GM19463 (cell line): ENCODE measurements around the gene ARHGAP30.

Source experiments
- ATAC-seq: cut with Tn5 transposase; IDR thresholded peaks from one replicate; pipeline ENCODE4 v1.9.1; 2021; ENCODE audit warnings: mild to moderate bottlenecking, moderate library complexity; ENCODE audit not compliant: unreplicated experiment

ARHGAP30 gene

DNA sequence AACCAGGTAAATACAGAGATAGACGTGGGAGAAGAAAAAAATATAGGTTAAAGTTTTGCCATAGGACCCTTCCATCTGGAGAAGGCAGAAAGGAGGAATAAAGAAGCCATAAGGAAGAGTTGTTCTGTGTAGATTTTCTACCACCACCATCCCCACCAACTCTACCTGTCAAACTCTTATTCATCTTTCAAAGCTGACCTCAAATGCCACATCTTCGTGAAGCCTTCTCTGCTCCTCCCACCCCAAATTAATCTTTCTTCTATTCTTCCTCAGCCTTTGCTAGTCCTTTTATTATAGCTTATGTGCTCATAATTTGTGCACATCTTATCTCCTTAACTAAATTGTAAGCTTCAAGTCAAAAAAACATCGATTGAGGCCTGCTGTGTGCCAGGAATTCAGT lies 20.9 kb upstream of the ARHGAP30 start:
- no peak for ATAC-seq

DNA sequence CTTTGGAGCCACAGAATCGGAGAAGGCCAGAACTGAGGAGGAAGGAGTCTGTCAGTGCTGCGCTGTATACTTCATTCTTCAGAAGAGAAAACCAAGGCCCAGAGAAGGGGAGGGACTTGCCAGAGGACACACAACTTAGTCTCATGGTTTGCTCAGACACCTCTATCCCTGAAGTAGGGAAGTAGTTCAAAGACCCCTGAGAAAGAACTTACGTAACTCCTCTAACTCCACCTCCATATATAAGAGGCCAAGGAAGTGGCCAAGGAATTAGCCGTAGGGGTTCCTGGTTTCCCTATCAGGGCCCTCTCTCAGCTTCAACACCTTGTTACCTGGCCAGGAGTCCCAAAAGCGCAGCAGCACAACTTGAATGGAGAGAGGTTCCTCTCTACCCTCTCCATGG lies 20.2 kb upstream of the ARHGAP30 start:
- no peak for ATAC-seq

DNA sequence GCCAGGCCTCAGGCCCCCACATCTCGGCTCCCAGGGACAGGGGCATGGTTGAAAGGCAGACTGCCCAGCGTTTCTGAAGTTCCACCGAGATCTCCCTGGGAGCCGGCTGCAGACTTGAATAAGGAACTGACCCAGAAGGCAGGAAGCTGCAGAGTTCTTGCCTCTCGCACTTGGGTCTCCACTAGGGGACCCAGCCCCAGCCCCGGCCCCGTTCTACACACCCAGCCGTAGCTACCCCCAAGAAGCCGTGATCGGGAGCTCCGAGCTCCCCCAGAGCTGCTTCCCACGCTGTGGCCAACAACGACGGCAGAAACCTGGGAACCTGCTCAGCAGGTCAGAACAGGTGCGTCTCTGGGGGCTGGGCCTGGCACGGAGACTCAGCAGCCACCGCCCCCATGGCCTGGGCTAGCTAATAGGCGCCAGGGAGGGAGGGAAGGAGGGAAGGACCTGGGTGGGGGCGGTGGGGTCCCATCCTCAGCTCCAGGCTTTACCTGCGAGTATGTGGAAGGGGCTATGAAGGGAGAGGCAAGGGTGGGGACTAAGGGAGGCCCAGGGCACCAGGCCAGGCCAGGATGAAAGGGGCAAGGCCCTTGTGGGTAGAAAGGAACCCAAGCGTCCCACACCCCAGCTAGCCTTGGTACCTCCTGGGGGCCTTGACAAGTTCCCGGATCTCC lies 19.7 kb upstream of the ARHGAP30 start, which contains the start of gene NECTIN4:
Gene NECTIN4 (minus strand): TSS at position 308 of the 674 bp plus-strand sequence. CDS start 262 bp downstream, at position 46.
- ATAC-seq: no peak

DNA sequence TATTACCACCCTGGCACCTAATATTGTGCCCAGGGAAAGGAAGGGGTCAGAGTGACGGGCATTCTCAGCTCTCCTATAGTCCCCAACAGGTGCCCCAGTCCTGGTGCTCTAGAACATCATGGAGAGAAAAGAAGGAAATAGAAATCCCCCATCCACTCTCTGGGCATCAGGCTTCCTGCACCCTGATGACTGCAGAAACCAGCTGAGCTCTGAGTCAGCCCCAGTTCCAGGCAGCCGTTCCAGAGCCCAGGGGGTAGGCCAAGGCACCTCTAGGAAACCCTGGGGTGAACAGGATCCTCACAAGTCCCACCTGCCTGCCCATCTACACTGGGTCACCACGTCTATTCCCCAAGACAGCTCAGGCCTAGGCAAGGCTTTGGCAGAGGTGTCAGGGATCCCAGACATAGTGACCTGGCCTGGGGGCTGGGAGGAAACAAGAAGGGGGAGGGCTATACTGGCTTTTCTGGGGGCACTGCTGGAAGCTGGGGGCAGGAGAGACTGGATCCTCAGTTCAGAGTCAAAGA lies 19.0 kb upstream of the ARHGAP30 start:
- ATAC-seq: no peak

DNA sequence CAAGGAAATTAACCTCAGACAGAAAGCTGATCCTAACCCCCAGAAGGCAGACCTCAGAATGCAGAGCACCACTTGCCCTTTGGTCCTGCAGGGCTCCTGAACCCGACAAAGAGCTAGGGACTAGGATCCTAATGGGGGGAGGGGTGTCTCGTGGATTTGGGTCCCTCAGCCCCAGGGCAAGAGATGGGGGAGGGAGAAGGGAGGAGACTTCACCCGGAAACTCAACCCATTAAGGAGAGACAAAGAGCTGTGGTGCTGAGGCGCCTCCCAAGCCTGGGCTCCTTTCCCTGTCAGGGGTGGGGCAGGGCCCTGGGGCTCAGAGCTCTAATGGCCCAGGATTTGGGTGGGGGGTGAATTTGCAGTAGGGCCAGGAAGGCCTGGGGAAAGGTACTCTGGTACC lies 16.8 kb upstream of the ARHGAP30 start:
- ATAC-seq: no peak

DNA sequence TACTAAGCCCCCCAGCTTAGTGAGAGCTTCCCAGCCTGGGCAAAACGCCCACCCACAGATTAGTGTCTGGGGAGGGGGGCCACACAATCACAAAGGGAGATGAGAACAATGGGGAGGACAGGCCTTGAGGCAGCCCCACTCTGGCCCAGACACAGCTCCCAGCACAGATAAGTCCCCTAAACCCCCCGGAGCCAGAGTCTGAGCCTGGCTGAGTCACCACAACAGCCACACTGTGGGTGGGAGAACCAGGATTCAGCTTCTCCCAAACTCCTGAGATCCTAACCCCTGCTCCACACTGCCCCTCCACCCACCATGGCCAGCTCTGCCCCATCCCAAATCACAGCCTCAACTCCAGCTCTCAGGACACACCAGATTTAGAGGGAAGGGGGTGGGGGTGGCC lies 15.5 kb upstream of the ARHGAP30 start:
- ATAC-seq: no peak

DNA sequence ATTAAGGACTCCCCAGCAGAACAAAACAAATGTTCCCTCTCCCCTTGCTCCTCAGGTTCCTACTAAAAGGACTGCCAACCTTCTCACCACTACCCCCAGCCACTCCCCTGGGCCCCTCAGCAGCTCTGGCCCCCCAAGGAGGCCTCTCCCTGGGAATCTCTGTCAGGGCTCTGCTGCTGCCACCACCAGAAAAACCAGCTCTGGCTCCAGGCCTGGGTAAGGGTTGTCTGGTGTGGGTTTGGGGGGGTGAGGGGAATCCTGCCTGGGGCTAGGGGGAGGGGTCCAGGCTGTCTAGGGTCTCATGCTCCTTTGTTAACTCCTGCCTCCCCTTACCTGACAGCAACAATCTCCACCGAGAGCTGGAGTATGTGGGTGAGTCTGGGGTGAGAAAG lies 14.9 kb upstream of the ARHGAP30 start:
- ATAC-seq: no peak

DNA sequence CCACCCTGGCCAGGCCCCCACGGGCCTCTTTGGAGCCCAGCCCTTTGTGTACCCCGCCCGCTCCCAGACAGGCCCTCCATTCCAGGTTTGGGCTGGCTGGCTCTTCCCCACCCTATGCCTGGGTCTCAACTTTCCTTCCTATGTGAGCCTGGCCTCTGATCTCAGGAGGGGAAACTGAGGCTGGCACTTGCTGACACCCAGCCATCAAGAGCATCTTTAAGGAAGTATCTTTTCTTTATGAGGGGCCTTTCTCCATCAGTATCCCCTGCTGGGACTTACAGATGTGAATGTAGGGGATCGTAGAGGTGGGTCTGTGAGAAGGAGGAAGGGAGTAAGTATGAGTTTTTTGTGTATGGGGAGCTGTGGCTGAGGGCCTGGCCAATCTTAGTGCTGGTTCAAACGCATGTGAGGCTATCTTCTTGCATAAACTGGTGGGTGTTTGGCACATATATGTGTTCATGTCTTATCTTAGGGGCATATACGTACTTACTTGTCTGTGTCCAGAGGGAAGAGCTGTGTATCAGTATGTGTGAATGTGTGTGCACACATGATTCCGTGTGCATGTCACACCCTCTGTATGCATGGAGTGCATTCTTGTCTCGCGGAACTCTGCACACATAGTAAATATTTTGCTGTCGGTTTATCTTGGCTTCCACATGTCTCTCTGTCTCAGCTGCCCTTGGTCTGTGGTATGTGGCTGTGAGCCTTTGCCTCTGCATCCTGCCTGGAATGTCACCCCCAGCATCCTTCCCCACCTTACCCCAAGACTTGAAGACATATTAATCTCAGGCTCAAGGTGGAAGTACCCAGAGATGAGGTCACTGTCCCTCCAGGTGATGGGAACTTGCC lies 14.3 kb upstream of the ARHGAP30 start:
- ATAC-seq: no peak

DNA sequence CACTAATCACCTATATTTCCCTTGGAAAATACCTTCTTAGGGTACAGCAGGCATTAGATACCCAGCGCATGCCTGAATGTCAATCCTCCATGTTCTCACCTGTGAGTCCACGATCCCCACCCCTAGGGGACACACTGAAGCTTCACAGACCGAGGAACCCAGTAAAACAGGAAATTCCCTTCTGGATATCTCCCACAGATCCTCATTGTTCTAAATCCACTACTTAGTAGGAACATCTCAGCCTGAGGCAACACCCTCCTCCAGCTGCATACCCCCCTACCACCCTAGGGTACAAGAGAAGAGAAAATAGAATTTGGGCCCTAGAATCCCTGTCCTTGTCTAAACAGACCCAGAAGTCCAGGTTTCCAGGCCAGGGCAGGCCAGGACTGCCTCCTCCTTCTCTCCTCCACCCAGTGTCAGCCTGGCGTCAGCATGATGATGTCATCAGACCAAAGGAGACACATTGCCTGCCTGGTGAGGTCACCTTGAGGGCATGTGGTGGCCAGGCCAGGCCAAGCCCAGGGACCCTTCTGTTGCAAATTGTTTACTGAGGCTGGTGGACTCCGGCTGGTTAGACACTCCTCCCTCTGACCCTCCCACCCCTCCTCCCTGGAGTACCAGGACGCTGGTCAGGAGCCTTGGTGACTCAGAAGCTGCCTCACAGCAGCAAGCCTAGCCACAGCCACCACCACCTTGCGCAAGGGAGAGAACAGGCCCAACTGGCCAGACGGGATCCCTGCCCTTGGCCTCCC lies 13.5 kb upstream of the ARHGAP30 start:
- no peak for ATAC-seq

DNA sequence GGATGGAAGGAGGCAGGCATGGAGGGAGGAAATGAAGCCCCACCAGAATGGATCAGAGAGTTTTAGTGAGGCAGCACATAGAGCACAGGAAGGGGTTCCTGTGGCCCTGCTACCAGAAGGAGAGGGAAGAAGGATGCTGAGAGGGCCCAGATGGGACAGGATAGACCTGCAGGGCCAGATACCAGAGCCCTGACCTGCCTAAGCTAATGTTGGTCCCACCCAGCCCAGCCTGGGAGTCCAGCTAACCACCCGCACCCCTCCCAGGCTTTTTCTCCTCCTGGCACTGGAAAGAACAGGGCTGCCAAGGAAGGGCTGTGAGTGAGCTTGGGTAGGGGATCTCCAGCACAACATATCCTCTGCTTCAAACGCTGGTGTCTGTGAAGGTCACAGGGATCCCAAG lies 12.8 kb upstream of the ARHGAP30 start:
- ATAC-seq: no peak

DNA sequence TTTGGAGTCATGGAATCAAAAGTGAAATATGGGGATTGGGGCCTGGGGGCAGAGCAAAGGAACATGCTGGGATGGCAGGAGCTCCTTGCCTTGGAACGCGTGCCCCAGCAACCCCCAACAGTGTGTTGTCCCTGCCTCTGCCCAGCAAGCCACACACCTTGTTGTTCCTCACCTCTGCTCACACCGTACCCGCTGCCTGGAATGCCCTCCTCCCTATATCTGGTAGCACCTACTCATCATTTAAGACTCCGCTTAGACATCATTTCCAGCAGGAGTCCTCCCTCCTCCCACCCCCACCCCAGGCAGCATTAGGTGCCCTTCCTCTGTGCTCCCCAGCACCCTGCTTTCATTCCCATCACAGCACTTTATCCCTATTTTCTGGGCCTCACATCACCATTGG lies 11.8 kb upstream of the ARHGAP30 start:
- ATAC-seq: no peak

DNA sequence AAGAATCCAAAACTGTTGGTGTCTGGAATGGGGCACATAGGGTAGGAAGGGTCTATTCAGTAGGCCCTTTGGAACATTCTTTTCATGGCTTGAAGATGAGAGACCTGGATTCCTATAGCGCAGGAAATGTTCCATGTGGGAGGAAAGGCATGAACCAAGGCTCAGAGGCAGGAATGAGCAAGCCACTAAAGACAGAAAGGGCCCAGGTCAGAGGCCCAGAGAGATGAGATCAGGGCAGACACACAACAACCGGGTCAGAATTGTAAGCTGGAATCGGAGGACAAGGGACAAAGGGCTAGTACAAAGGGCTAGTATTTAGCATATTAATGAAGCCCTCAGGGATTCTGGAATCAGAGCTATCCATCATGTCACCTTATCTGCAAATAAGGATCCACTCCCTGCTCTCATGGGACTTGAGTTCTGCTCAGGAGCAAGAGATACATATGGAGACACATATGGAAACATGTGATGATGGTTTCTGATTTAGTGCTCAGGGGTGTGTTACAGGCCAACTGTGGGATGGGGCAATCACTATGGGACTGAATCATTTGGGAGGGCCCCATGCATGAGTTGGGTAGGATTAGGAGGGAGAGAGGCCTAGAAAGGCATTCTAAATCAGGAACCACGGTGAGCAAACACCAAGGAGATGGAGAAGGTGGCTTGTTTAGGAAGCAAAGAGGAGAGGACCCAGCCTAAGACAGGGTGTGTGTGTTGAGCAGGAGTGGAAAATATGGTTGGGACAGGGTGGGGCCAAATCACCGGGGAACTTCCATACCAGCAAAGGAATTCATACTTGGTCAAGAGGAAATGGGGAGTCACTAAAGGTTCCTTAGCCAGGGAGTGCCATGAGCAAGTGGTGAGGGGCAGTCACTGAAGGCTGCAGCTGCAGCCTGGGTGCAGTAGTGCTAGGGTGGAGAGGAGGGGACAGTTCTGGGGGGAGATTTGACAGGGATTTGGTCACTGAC lies 11.0 kb upstream of the ARHGAP30 start:
- ATAC-seq: no peak

DNA sequence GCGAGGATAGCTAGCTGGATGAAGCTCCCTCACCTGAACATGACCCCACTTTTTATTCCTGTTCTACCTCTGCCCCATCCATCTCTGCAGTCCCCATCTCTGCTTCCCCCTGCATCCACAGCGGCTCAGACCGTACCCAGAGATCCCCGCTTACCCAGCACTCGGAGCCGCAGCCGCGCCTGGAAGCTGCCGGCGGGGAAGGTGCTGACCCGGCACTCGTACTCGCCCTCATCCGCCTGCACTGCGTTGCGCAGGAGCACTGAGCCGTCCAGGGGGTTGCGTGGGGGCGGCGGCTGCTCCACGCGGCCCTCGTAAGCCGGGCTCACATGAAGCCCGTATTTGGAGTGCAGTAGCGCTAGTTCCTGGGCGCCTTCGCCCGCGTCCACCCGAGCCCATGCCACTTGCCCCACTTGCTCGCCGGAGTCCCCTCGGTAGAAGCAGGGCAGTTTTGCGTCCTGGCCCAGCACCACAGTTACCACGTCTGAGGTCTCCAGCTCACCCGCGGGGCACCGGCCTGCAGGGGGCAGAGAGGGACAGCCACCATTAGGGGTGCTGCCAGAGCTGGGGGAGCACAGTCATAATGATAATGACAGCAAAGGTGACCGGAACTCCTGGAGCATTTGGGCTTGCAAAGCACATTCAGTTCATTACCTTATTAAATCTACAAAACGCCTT lies 9.9 kb upstream of the ARHGAP30 start:
- no peak for ATAC-seq

DNA sequence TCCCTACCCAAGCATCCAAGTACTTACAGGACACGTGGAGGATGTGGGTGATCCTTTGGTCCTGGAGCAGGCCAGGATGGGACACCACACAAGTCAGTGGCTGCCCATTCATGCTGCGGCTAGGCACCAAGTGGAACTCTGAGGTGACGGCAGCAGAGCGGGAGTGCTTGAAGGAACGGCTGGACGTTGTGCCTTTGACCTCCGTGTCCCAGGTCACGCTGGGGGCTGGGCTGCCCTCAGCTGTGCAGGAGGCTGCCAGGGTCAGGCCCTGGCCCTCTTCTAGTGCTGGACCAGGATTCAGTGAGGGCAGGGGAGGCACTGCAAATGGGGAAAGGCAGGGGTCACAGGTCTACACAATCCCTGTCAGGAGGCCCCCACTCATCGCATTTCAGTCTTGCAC lies 7.7 kb upstream of the ARHGAP30 start:
- ATAC-seq: no peak

DNA sequence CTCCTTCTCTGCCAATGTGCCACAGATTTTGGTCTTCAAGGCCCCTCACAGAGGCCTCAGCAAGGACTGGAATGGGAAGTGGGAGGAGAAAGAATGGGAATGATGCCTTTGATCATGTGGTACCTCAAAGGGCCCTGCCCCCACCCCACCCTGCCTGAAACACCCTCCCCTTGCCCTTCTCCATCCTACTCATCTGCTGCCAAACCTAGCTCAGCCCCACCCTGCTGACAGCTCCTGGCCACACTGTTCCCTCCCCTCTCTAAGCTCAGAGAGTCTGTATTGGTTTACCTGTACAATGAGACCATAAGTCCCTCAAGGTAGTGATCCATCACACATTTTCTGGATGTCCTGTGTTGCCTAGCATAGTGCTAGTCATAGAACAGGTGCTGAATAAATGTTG lies 6.7 kb upstream of the ARHGAP30 start:
- ATAC-seq: no peak

DNA sequence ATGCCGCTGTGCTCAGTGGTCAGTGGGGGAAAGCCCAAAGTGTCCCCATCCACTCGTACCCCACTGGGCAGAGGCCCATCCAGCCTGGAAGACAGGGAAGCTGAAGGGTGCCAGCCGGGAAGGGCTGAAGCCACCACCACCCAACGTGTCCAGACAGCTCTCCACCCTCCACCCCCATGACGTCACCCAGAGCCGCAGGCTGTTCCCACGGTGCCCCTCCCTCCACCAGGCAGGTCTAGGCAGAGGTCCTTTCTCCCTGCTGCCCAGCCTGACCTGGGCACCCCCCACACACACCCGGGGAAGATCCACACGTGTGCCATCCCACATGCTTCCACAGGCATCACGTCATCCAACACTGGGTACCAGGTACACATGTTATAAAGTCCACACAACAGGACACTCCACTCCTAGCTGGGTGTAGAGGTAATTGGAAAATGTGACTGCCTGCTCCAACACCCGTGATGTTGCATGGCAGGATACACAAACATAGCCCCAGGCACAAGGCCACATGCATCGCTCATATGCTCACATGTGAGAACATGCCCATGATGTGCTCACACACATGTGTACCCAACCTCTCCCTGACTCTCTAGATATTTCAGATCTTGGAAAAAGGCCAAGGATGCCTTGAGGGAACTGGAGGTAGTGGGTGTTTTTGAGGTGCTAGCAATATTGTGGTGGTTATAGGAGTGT lies 5.1 kb upstream of the ARHGAP30 start:
- no peak for ATAC-seq

DNA sequence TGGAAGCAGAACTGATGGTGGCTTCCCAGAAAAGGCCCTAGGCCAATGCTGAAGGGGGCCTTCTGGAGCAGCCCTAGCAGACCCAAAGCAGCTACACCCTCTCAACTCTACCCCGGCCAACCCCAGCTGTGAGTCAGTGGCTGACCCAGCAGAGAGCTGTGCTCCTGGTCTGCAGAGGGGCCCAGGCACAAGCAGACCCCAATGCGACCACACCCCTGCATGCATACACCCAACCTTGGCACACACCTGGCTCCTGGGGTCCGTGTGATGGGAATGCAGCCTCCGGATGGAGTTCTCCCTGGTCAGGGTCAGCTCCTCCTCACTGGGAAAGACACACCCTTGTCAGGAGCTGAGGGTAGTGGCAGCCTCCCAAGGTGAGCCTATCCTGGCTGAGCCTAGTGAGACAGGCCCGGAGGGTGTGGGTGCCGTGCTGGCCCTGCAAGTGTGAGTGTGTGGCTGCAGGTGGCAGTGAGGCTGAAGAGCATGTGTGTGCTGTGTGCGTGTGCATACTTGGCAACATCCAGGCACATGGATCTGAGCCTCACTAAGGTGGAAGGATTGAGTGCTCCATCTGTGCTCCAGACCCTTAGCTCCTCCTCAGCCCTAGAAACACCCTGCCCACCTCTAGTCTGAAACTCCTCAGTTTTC lies 3.9 kb upstream of the ARHGAP30 start:
- no peak for ATAC-seq

DNA sequence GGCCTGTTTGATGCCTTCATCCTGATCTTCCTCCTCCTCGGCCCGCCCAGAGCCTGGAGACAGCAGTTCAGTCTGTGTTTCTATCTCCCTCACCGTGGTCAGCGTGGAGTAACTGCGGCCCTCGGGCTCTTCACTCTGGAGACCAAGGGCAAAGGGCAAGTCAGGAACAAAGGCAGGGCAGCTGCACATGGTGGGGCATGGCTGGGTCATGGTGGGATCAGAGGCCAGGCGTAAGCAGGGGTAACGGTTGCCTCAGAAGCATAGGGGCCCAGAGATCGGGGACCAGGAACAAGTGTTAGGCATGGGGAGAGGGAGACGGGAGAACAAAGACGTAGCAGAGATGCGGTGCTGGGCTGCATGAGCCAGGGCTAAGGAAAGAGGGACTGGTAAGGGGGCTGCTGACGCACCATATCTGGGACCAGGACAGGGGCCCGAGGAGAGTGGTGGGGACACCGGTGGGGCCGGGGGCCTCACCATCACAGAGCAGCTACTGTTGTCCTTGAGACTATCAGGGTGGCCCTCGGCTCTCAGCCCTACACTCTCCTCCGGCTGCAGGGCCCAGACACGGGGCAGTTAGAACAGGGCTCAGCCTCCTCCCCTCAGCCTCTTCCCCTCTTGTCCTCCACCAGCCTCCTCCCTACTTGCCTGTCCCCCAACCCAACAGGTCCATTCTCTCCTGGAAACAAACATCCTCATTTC lies 3.2 kb upstream of the ARHGAP30 start:
- no peak for ATAC-seq
